OCI-LY1 (cell line): Measurements from ENCODE around the gene ATOSA.

Source experiments
- CTCF ChIP-seq: fragments of 200-600 bp; sonication (generic), shearing (Covaris generic); IDR thresholded peaks from 2 replicates; pipeline ENCODE4 v1.5.1; 2017; ENCODE audit warnings: mild to moderate bottlenecking, antibody characterized with exemption, low read length, moderate library complexity, mixed read lengths
- EZH2 ChIP-seq: fragments of 200-600 bp; sonication (generic), shearing (Covaris generic); IDR thresholded peaks from 2 replicates; pipeline ENCODE4 v1.8.0; 2017; ENCODE audit warnings: borderline replicate concordance, mixed run types, mild to moderate bottlenecking, antibody characterized with exemption, low read length, moderate library complexity, mixed read lengths

DNA sequence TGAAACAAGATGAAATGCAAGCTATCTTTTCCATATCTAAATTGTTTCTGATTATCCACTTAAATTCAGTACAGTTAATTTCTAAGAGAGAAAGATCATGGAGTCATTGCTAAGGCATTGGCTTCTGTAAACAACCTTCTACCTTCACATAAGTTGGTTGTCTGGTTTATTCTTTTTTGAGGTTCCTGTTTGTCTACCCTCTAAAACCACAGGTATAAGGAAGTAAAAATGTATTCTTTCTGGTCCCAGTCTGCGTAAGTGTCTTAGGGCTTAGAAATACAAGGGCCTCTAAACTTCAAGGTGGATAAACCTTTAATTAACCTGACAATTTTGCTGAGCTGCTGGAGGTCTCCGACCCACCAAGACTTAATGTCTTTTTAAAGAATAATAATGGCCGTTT is 3.6 kb upstream of the ATOSA start:
- no peak for TF ChIP-seq EZH2
- TF ChIP-seq CTCF: no peak
